HEK293 (cell line): ENCODE results near the gene ASIC4.

ENCODE experiments used
- CTCF ChIA-PET: fragments of 350-600 bp; formaldehyde crosslinking; extraction: SDS; loops from one replicate; lab custom pipeline; 2021; ENCODE audit warnings: antibody characterized with exemption; lab: Yijun Ruan, JAX
- POLR2A ChIA-PET: fragments of 300-600 bp; formaldehyde crosslinking; extraction: SDS; loops from one replicate; lab custom pipeline; 2020; ENCODE audit warnings: antibody characterized with exemption, inconsistent platforms; lab: Yijun Ruan, JAX
- H3K27ac ChIP-seq: fragments of 200-500 bp; sonication (Bioruptor generic); 2 replicates; pipeline ENCODE4 v1.5.1; 2014; ENCODE audit warnings: low read depth, low read length, control low read depth, inconsistent platforms; ENCODE audit errors: extremely low read depth
- H3K36me3 ChIP-seq, 2 experiments: fragments of 200-500 bp in 1 of 2; sonication (Bioruptor generic) in 1 of 2; 1 replicate in 1 of 2; 2 replicates in 1 of 2; pipeline ENCODE4 v1.5.1; 2014 to 2017; ENCODE audit warnings: inconsistent platforms in 2 of 2, low read length in 2 of 2; ENCODE audit not compliant: control insufficient read depth in 2 of 2, insufficient read depth in 1 of 2
- H3K4me1 ChIP-seq: fragments of 200-500 bp; sonication (Bioruptor generic); 2 replicates; pipeline ENCODE4 v1.5.1; 2014; ENCODE audit warnings: mild to moderate bottlenecking, low read length, inconsistent platforms; ENCODE audit not compliant: control insufficient read depth, insufficient read depth
- H3K4me3 ChIP-seq: 2 replicates; pipeline ENCODE4 v1.5.1; 2011; ENCODE audit warnings: low read depth, mild to moderate bottlenecking, control low read depth, low read length, moderate library complexity
- H3K9me3 ChIP-seq: fragments of 200-500 bp; sonication (Bioruptor generic); 2 replicates; pipeline ENCODE4 v1.5.1; 2014; ENCODE audit warnings: low read depth, low read length, inconsistent platforms; ENCODE audit not compliant: control insufficient read depth, insufficient read depth
- EGR2 ChIP-seq: fragments of 450-650 bp; formaldehyde crosslinking; IDR thresholded peaks from 2 replicates; pipeline ENCODE4 v1.5.1; 2016; ENCODE audit warnings: low read depth, missing biosample characterization, missing genetic modification characterization
- REPIN1 ChIP-seq: fragments of 450-650 bp; formaldehyde crosslinking; IDR thresholded peaks from 2 replicates; pipeline ENCODE4 v1.5.1; 2017; ENCODE audit warnings: missing biosample characterization, missing genetic modification characterization, low read depth
- SP7 ChIP-seq: fragments of 450-650 bp; formaldehyde crosslinking; IDR thresholded peaks from 2 replicates; pipeline ENCODE4 v1.5.1; 2016; ENCODE audit warnings: missing biosample characterization, missing genetic modification characterization
- ZFHX2 ChIP-seq: fragments of 450-650 bp; formaldehyde crosslinking; conservative IDR thresholded peaks from 2 replicates; pipeline ENCODE4 v1.5.1; 2016; ENCODE audit warnings: missing biosample characterization, missing genetic modification characterization
- ZNF19 ChIP-seq: fragments of 450-650 bp; formaldehyde crosslinking; IDR thresholded peaks from 2 replicates; pipeline ENCODE4; 2016; ENCODE audit warnings: missing biosample characterization, missing genetic modification characterization, low read depth
- ZNF2 ChIP-seq: fragments of 450-650 bp; formaldehyde crosslinking; IDR thresholded peaks from 2 replicates; pipeline ENCODE4 v1.5.1; 2016; ENCODE audit warnings: missing biosample characterization, missing genetic modification characterization
- ZNF221 ChIP-seq: fragments of 450-650 bp; formaldehyde crosslinking; IDR thresholded peaks from 2 replicates; pipeline ENCODE4 v1.5.1; 2017; ENCODE audit warnings: missing biosample characterization, missing genetic modification characterization, borderline replicate concordance
- ZNF335 ChIP-seq: fragments of 450-650 bp; formaldehyde crosslinking; conservative IDR thresholded peaks from 2 replicates; pipeline ENCODE4 v1.5.1; 2016; ENCODE audit warnings: missing biosample characterization, missing genetic modification characterization
- ZNF354C ChIP-seq: fragments of 450-650 bp; formaldehyde crosslinking; IDR thresholded peaks from 2 replicates; pipeline ENCODE4 v1.5.1; 2016; ENCODE audit warnings: missing biosample characterization, missing genetic modification characterization, low read depth, borderline replicate concordance
- ZNF626 ChIP-seq: fragments of 450-650 bp; sonication (Bioruptor Pico); formaldehyde crosslinking; IDR thresholded peaks from 2 replicates; pipeline ENCODE4 v1.5.1; 2018; ENCODE audit warnings: missing biosample characterization, missing genetic modification characterization, inconsistent platforms
- TF ChIP-seq, protein P1 (sequence below): fragments of 450-650 bp; formaldehyde crosslinking; IDR thresholded peaks from 2 replicates; pipeline ENCODE4 v1.5.1; 2016; ENCODE audit warnings: missing biosample characterization, missing genetic modification characterization
- TF ChIP-seq, protein P2 (sequence below): fragments of 450-650 bp; formaldehyde crosslinking; IDR thresholded peaks from 2 replicates; pipeline ENCODE4 v1.5.1; 2016; ENCODE audit warnings: missing biosample characterization, missing genetic modification characterization
- TF ChIP-seq, protein P3 (sequence below): fragments of 450-650 bp; formaldehyde crosslinking; IDR thresholded peaks from 2 replicates; pipeline ENCODE4 v1.5.1; 2017; ENCODE audit warnings: missing biosample characterization, missing genetic modification characterization
- TF ChIP-seq, protein P4 (sequence below): fragments of 450-650 bp; formaldehyde crosslinking; IDR thresholded peaks from 2 replicates; pipeline ENCODE4 v1.5.1; 2016; ENCODE audit warnings: missing biosample characterization, missing genetic modification characterization
- TF ChIP-seq, protein P5 (sequence below): fragments of 450-650 bp; formaldehyde crosslinking; IDR thresholded peaks from 2 replicates; pipeline ENCODE4 v1.5.1; 2017; ENCODE audit warnings: missing biosample characterization, missing genetic modification characterization
- TF ChIP-seq, protein P6 (sequence below): fragments of 450-650 bp; IDR thresholded peaks from 2 replicates; pipeline ENCODE4 v1.5.1; 2018; ENCODE audit warnings: missing biosample characterization, missing genetic modification characterization
- TF ChIP-seq, protein P7 (sequence below): fragments of 450-650 bp; formaldehyde crosslinking; IDR thresholded peaks from 2 replicates; pipeline ENCODE4 v1.5.1; 2016; ENCODE audit warnings: missing biosample characterization, missing genetic modification characterization, borderline replicate concordance
- TF ChIP-seq, protein P8 (sequence below): fragments of 450-650 bp; formaldehyde crosslinking; IDR thresholded peaks from 2 replicates; pipeline ENCODE4 v1.5.1; 2016; ENCODE audit warnings: missing biosample characterization, missing genetic modification characterization

Gene ASIC4

DNA sequence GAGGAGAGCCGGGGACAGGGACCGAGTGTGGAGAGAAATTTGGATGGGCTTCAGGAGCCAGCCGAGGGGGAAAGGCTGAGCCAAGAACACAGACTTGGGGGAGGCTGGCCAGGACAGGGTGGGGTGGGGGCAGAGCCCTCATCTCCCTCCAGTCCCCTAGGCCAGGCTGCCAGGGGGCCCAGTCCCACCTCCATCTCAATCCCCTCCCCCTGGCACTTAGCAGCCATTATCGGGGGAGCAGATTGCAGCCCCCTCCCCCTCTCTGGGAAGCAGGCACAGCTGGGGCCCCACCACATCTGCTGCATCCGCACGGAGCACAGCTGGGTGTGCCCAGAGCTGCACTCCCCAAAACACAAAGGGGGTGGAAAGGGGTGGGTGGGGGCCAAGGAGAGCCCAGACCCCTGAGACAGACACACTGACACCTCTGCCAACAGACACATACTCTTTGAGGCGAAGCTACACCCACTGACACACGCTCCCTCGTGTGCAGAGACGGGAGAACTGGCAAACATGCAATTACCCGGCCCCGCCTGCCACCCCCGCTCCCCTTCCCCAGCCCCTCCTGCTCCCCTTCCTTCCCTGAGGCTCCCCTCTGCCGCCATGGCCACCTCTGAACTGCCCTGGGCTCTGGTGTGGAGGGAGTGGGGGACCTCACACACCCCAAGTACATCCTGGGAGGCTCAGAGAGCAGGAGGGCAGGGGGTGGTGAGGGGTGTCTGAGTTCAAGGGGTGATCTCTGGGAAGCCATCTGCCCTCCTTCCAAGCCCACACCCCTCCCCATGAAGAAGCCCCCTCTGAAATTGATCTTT, 5.1 kb upstream of the ASIC4 start:
- Histone ChIP-seq H3K27ac (no peak overlapping the region), H3K36me3 (peaks cover 0 to 34% of the 10 kb centered on the region in 2 experiments; a peak in 2 of 3 replicates), H3K4me3 (no peak overlapping the region), H3K9me3 (no peaks in the 10 kb centered on the region), H3K4me1 (peaks cover 2% of the 10 kb centered on the region)
- ChIA-PET POLR2A (interaction anchor here (0.6 to 2.0 kb wide), 5 partner anchors 9 to 14 kb away, joined by 3 to 21 read pairs (median 8); partner anchors contain the start of gene GMPPA), CTCF (interaction anchor here (0.6 to 9.5 kb wide), 22 partner anchors 9 to 881 kb away, joined by 3 to 150 read pairs (median 4); partner anchors contain the start of gene GMPPA)
- TF ChIP-seq ZNF2 (no peak), ZNF626 (tag by site-specific recombination) (no peak), REPIN1 (no peak), SP7 (tag by site-specific recombination) (peak; percentile 49), ZNF19 (no peak), ZFHX2 (peak; percentile 63; the same call in 1 of the 2 replicates), ZNF221 (tag by site-specific recombination) (no peak), ZNF335 (tag by site-specific recombination) (0 out of 2 replicates have a peak, but pooled peaks have one; percentile 18), ZNF354C (tag by site-specific recombination) (no peak), EGR2 (0 out of 2 replicates have a peak, but pooled peaks have one; percentile 26)
- TF ChIP-seq, protein P1, sequence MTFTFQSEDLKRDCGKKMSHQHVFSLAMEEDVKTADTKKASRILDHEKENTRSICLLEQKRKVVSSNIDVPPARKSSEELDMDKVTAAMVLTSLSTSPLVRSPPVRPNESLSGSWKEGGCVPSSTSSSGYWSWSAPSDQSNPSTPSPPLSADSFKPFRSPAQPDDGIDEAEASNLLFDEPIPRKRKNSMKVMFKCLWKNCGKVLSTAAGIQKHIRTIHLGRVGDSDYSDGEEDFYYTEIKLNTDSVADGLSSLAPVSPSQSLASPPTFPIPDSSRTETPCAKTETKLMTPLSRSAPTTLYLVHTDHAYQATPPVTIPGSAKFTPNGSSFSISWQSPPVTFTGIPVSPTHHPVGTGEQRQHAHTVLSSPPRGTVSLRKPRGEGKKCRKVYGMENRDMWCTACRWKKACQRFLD (tag by site-specific recombination) = no peak
- TF ChIP-seq, protein P2, sequence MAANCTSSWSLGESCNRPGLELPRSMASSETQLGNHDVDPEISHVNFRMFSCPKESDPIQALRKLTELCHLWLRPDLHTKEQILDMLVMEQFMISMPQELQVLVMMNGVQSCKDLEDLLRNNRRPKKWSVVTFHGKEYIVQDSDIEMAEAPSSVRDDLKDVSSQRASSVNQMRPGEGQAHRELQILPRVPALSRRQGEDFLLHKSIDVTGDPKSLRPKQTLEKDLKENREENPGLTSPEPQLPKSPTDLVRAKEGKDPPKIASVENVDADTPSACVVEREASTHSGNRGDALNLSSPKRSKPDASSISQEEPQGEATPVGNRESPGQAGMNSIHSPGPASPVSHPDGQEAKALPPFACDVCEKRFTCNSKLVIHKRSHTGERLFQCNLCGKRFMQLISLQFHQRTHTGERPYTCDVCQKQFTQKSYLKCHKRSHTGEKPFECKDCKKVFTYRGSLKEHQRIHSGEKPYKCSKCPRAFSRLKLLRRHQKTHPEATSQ (tag by site-specific recombination) = no peak
- TF ChIP-seq, protein P3, sequence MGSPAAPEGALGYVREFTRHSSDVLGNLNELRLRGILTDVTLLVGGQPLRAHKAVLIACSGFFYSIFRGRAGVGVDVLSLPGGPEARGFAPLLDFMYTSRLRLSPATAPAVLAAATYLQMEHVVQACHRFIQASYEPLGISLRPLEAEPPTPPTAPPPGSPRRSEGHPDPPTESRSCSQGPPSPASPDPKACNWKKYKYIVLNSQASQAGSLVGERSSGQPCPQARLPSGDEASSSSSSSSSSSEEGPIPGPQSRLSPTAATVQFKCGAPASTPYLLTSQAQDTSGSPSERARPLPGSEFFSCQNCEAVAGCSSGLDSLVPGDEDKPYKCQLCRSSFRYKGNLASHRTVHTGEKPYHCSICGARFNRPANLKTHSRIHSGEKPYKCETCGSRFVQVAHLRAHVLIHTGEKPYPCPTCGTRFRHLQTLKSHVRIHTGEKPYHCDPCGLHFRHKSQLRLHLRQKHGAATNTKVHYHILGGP (tag by site-specific recombination) = no peak
- TF ChIP-seq, protein P4, sequence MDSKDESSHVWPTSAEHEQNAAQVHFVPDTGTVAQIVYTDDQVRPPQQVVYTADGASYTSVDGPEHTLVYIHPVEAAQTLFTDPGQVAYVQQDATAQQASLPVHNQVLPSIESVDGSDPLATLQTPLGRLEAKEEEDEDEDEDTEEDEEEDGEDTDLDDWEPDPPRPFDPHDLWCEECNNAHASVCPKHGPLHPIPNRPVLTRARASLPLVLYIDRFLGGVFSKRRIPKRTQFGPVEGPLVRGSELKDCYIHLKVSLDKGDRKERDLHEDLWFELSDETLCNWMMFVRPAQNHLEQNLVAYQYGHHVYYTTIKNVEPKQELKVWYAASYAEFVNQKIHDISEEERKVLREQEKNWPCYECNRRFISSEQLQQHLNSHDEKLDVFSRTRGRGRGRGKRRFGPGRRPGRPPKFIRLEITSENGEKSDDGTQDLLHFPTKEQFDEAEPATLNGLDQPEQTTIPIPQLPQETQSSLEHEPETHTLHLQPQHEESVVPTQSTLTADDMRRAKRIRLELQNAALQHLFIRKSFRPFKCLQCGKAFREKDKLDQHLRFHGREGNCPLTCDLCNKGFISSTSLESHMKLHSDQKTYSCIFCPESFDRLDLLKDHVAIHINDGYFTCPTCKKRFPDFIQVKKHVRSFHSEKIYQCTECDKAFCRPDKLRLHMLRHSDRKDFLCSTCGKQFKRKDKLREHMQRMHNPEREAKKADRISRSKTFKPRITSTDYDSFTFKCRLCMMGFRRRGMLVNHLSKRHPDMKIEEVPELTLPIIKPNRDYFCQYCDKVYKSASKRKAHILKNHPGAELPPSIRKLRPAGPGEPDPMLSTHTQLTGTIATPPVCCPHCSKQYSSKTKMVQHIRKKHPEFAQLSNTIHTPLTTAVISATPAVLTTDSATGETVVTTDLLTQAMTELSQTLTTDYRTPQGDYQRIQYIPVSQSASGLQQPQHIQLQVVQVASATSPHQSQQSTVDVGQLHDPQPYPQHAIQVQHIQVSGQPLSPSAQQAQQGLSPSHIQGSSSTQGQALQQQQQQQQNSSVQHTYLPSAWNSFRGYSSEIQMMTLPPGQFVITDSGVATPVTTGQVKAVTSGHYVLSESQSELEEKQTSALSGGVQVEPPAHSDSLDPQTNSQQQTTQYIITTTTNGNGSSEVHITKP (tag by site-specific recombination) = no peak
- TF ChIP-seq, protein P5, sequence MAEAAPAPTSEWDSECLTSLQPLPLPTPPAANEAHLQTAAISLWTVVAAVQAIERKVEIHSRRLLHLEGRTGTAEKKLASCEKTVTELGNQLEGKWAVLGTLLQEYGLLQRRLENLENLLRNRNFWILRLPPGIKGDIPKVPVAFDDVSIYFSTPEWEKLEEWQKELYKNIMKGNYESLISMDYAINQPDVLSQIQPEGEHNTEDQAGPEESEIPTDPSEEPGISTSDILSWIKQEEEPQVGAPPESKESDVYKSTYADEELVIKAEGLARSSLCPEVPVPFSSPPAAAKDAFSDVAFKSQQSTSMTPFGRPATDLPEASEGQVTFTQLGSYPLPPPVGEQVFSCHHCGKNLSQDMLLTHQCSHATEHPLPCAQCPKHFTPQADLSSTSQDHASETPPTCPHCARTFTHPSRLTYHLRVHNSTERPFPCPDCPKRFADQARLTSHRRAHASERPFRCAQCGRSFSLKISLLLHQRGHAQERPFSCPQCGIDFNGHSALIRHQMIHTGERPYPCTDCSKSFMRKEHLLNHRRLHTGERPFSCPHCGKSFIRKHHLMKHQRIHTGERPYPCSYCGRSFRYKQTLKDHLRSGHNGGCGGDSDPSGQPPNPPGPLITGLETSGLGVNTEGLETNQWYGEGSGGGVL (tag by site-specific recombination) = peak; percentile 58
- TF ChIP-seq, protein P6, sequence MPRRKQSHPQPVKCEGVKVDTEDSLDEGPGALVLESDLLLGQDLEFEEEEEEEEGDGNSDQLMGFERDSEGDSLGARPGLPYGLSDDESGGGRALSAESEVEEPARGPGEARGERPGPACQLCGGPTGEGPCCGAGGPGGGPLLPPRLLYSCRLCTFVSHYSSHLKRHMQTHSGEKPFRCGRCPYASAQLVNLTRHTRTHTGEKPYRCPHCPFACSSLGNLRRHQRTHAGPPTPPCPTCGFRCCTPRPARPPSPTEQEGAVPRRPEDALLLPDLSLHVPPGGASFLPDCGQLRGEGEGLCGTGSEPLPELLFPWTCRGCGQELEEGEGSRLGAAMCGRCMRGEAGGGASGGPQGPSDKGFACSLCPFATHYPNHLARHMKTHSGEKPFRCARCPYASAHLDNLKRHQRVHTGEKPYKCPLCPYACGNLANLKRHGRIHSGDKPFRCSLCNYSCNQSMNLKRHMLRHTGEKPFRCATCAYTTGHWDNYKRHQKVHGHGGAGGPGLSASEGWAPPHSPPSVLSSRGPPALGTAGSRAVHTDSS (tag by site-specific recombination) = no peak
- TF ChIP-seq, protein P7, sequence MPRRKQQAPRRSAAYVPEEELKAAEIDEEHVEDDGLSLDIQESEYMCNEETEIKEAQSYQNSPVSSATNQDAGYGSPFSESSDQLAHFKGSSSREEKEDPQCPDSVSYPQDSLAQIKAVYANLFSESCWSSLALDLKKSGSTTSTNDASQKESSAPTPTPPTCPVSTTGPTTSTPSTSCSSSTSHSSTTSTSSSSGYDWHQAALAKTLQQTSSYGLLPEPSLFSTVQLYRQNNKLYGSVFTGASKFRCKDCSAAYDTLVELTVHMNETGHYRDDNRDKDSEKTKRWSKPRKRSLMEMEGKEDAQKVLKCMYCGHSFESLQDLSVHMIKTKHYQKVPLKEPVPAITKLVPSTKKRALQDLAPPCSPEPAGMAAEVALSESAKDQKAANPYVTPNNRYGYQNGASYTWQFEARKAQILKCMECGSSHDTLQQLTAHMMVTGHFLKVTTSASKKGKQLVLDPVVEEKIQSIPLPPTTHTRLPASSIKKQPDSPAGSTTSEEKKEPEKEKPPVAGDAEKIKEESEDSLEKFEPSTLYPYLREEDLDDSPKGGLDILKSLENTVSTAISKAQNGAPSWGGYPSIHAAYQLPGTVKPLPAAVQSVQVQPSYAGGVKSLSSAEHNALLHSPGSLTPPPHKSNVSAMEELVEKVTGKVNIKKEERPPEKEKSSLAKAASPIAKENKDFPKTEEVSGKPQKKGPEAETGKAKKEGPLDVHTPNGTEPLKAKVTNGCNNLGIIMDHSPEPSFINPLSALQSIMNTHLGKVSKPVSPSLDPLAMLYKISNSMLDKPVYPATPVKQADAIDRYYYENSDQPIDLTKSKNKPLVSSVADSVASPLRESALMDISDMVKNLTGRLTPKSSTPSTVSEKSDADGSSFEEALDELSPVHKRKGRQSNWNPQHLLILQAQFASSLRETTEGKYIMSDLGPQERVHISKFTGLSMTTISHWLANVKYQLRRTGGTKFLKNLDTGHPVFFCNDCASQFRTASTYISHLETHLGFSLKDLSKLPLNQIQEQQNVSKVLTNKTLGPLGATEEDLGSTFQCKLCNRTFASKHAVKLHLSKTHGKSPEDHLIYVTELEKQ (tag by site-specific recombination) = no peak
- TF ChIP-seq, protein P8, sequence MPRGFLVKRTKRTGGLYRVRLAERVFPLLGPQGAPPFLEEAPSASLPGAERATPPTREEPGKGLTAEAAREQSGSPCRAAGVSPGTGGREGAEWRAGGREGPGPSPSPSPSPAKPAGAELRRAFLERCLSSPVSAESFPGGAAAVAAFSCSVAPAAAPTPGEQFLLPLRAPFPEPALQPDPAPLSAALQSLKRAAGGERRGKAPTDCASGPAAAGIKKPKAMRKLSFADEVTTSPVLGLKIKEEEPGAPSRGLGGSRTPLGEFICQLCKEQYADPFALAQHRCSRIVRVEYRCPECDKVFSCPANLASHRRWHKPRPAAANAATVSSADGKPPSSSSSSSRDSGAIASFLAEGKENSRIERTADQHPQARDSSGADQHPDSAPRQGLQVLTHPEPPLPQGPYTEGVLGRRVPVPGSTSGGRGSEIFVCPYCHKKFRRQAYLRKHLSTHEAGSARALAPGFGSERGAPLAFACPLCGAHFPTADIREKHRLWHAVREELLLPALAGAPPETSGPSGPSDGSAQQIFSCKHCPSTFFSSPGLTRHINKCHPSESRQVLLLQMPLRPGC (tag by site-specific recombination) = no peak
